Epithelial cell of esophagus (primary cell): Measurements from ENCODE around the gene SSH2.
A peak's percentile ranks its signal among the peaks of the same experiment; 100 is the strongest.
"Not testable (repeated sequence)": the region's sequence is repeated elsewhere in the genome, so short reads cannot be mapped to it uniquely, and the experiment has no call there.

Experiments
- DNase-seq: peaks from one replicate; pipeline ENCODE4 v3.0.0; 2010; ENCODE audit warnings: low read depth
- H3K4me3 ChIP-seq: 2 replicates; pipeline ENCODE4 v1.5.1; 2011; ENCODE audit warnings: mild to moderate bottlenecking, low read length, control low read depth
- CTCF ChIP-seq: IDR thresholded peaks from 2 replicates; pipeline ENCODE4 v1.5.1; 2011; ENCODE audit warnings: low read depth, mild to moderate bottlenecking, low read length, control low read depth, inconsistent platforms; ENCODE audit not compliant: insufficient read depth; ENCODE audit errors: missing control alignments

The SSH2 gene

GRCh38 chr17:29880031-29880430 lies 50.0 kb downstream of the SSH2 start:
- DNase-seq, result peak; percentile 33
- no peak for TF ChIP-seq CTCF
- no peak overlapping the region for H3K4me3 ChIP-seq

- TF ChIP-seq CTCF, result no peak
- H3K4me3 ChIP-seq, result no peak overlapping the region
Observed at GRCh38 chr17:29874931-29875596, 55.0 kb downstream of the SSH2 start.

GRCh38 chr17:29874358-29874757 lies 55.7 kb downstream of the SSH2 start:
- DNase-seq, H3K4me3 ChIP-seq: not testable (repeated sequence)

More at GRCh38 chr17:29874931-29875596, 55.0 kb downstream of the SSH2 start:
- no peak for DNase-seq

- H3K4me3 ChIP-seq, result no peak overlapping the region
- DNase-seq, result no peak
- TF ChIP-seq CTCF, result no peak
Observed at GRCh38 chr17:29873476-29873875, 56.6 kb downstream of the SSH2 start.

GRCh38 chr17:29870836-29871465 lies 59.1 kb downstream of the SSH2 start:
- H3K4me3 ChIP-seq, result no peak overlapping the region
- TF ChIP-seq CTCF, result no peak
- no peak for DNase-seq

- TF ChIP-seq CTCF, result no peak
- no peak for DNase-seq
- no peak overlapping the region for H3K4me3 ChIP-seq
Observed at GRCh38 chr17:29867643-29868181, 62.3 kb downstream of the SSH2 start.

GRCh38 chr17:29866746-29867404 lies 63.2 kb downstream of the SSH2 start:
- no peak for DNase-seq
- no peak overlapping the region for H3K4me3 ChIP-seq
- no peak for TF ChIP-seq CTCF
